Osteocyte (in vitro differentiated cells): ENCODE results near the gene ETV6. TPM values are rescaled to one million over a fixed set of nuclear protein-coding genes. Genes with fewer than 3 reads are reported as not detected.

Source experiments
- DNase-seq: peaks from one replicate; pipeline ENCODE4 v3.0.0; 2021; ENCODE audit warnings: mixed read lengths; ENCODE audit not compliant: unreplicated experiment; ENCODE audit errors: extremely low spot score
- H3K27ac Mint-ChIP-seq: one replicate; pipeline ENCODE4 v1.8.0; 2021; ENCODE audit warnings: mild to moderate bottlenecking, mixed read lengths; ENCODE audit not compliant: unreplicated experiment
- H3K27me3 Mint-ChIP-seq: one replicate; pipeline ENCODE4 v1.8.0; 2021; ENCODE audit warnings: mixed read lengths; ENCODE audit not compliant: unreplicated experiment
- H3K36me3 Mint-ChIP-seq: one replicate; pipeline ENCODE4 v1.8.0; 2021; ENCODE audit warnings: mixed read lengths; ENCODE audit not compliant: unreplicated experiment
- H3K4me1 Mint-ChIP-seq: one replicate; pipeline ENCODE4 v1.8.0; 2021; ENCODE audit warnings: mixed read lengths; ENCODE audit not compliant: unreplicated experiment
- H3K4me3 Mint-ChIP-seq: one replicate; pipeline ENCODE4 v1.8.0; 2021; ENCODE audit warnings: mild to moderate bottlenecking, moderate library complexity, mixed read lengths; ENCODE audit not compliant: unreplicated experiment
- H3K9me3 Mint-ChIP-seq: one replicate; pipeline ENCODE4 v1.8.0; 2021; ENCODE audit warnings: mixed read lengths; ENCODE audit not compliant: unreplicated experiment
- total RNA-seq: library from RNA; stranded (reverse); gene quantifications from 2 replicates; pipeline ENCODE4 v1.2.1, GENCODE V29; 2021
- TF ChIP-seq, protein P1 (sequence below): fragments of 200-600 bp; sonication (generic); IDR thresholded peaks from 2 replicates; pipeline ENCODE4 v1.5.0; 2021; ENCODE audit warnings: antibody characterized with exemption, mild to moderate bottlenecking, moderate library complexity

ETV6 gene
- total RNA-seq, 1 donor from 2014 or later, result 24.4 TPM

DNA sequence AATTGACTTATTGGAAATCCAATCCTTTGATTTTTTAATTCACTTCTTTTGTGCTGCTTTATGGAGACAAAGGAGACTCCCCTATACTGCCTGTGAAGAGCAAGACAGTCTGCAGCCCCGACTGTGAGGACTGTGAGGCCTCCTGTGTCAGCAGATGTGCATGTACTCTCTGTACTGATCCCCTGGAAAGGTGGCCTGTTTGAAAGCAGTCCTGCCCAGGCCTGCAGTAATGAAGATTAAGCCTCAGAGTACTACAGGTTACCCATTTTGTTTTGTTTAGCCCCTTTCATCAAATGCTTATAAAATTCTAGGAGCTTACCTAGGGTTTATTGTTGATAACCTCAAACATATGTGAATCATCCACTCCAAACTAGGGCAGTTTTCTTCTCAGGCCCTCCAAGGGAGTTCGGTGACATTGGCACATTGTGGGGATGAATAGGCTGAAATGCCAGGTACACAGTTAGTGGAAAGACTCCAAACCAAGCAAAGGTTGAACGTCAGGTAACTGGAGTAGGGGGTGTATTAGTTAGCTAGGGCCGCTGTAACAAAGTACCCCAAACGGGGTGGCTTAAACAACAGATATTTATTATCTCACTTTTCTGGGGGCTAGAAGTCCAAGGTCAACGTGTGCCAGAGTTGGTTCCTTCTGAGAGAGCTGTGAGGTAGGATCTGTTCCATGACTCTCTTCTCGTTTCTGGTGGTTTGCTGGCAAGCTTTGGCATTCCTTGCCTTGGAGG lies 212.6 kb downstream of the ETV6 start:
- Mint-ChIP-seq H3K36me3 (peaks cover 43% of the 10 kb centered on the region), H3K9me3 (peaks cover 15% of the 10 kb centered on the region), H3K27me3 (no peaks in the 10 kb centered on the region), H3K4me1 (peaks cover 30% of the 10 kb centered on the region), H3K27ac (peak overlapping the region; percentile 98), H3K4me3 (no peak overlapping the region)
- TF ChIP-seq, protein P1, sequence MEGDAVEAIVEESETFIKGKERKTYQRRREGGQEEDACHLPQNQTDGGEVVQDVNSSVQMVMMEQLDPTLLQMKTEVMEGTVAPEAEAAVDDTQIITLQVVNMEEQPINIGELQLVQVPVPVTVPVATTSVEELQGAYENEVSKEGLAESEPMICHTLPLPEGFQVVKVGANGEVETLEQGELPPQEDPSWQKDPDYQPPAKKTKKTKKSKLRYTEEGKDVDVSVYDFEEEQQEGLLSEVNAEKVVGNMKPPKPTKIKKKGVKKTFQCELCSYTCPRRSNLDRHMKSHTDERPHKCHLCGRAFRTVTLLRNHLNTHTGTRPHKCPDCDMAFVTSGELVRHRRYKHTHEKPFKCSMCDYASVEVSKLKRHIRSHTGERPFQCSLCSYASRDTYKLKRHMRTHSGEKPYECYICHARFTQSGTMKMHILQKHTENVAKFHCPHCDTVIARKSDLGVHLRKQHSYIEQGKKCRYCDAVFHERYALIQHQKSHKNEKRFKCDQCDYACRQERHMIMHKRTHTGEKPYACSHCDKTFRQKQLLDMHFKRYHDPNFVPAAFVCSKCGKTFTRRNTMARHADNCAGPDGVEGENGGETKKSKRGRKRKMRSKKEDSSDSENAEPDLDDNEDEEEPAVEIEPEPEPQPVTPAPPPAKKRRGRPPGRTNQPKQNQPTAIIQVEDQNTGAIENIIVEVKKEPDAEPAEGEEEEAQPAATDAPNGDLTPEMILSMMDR, result no peak
- no peak for DNase-seq

DNA sequence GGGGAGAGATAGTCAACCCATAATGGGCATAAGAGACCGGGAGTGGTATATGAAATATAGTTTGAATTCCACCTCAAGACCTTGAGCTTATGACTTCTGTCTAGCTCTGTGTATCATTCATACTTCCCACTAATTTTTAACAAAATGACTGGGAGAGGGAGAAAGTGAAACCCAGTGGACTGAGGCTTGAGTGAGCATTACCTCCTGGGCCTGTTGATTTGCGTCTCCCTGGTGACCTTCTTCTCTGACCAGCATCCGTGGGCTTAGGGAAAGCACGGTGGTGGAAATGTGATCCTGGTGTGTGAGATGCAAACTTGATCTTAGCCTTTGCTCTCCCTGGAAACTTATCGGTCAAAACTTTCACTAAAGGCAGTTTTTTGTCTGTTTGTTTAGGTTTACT lies 213.3 kb downstream of the ETV6 start:
- peak; percentile 76 for DNase-seq
- H3K4me1 Mint-ChIP-seq, result peaks cover 30% of the 10 kb centered on the region
- peak overlapping the region; percentile 98 for H3K27ac Mint-ChIP-seq
- peaks cover 16% of the 10 kb centered on the region for H3K9me3 Mint-ChIP-seq
- TF ChIP-seq, protein P1, result no peak
- peak overlapping the region; percentile 41 for H3K4me3 Mint-ChIP-seq
- H3K36me3 Mint-ChIP-seq, result peaks cover 49% of the 10 kb centered on the region
- no peaks in the 10 kb centered on the region for H3K27me3 Mint-ChIP-seq

DNA sequence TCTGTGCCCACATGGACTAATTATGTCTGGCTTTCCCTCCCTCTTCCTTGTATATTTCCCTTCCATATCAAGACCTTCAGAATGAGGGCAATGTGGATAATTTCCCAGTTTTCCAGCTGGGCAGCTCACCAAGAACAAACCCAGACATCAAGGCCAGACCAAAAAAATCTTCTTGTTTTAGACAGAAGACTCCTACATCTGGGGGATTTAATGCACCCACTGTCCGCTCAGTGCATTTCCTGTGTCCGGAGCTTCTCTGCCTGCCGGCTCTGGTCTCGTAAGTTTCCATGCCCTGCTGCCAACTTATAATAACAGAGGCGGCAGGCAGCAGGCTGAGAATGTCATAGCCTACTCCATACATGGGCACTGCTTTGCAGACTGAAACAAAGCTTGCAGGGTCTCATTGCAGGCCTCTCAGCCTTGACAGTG lies 214.0 kb downstream of the ETV6 start:
- peaks cover 49% of the 10 kb centered on the region for H3K36me3 Mint-ChIP-seq

DNA sequence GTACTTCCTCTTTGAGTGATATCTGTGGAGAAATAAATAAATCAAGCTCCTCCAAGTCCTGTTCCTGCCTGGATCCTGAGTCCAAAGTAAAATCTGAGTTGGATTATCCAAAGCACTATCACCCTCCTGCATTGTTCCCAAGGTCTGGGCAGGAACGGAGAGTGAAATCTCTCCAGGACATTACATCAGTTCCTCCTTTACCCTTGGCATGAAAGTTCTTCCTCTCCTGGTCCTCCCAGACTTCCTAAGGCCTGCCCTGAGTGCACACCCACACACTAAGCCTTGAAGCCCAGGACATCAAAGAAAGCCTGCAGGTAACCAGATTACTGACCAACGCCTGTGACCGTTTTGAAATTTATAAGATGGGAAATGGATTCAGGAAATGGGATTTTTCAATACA lies 214.5 kb downstream of the ETV6 start:
- peaks cover 16% of the 10 kb centered on the region for H3K9me3 Mint-ChIP-seq
- no peak overlapping the region for H3K4me3 Mint-ChIP-seq
- H3K27me3 Mint-ChIP-seq, result no peaks in the 10 kb centered on the region
- no peak for DNase-seq
- H3K4me1 Mint-ChIP-seq, result peaks cover 30% of the 10 kb centered on the region
- TF ChIP-seq, protein P1, result no peak
- H3K27ac Mint-ChIP-seq, result peak overlapping the region; percentile 98
- H3K36me3 Mint-ChIP-seq, result peaks cover 46% of the 10 kb centered on the region

More for the DNA sequence above, 214.0 kb downstream of the ETV6 start:
- no peak for DNase-seq
- TF ChIP-seq, protein P1, result no peak
- Mint-ChIP-seq H3K4me1 (peaks cover 30% of the 10 kb centered on the region), H3K4me3 (peak overlapping the region; percentile 30), H3K27ac (peak overlapping the region; percentile 98), H3K9me3 (peaks cover 16% of the 10 kb centered on the region), H3K27me3 (no peaks in the 10 kb centered on the region)

DNA sequence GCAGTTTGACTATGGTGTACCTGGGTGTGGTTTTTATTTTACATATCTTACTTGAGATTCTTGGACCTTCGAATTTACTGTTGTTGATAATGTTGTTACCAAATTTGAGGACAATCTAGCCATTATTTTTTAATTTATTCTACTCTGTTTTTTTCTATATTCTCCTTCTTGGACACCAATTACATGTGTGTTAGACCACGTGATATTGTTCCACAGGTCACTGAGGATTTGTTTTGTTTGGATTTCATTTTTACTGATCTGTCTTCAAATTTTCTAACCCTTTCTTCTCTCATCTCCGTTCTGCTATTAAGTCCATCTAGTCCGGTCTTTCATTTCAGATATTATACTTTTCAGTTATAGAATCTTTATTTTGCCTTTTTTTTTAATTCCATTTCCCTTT lies 216.3 kb downstream of the ETV6 start:
- Mint-ChIP-seq H3K36me3 (peaks cover 50% of the 10 kb centered on the region), H3K4me3 (no peak overlapping the region), H3K4me1 (peaks cover 30% of the 10 kb centered on the region), H3K27ac (no peak overlapping the region), H3K9me3 (peaks cover 16% of the 10 kb centered on the region), H3K27me3 (no peaks in the 10 kb centered on the region)
- DNase-seq, result no peak
- TF ChIP-seq, protein P1, result no peak
